ENCODE measurements around the gene TMEM167B. TPM values are rescaled to one million over a fixed set of nuclear protein-coding genes. Genes with fewer than 3 reads are reported as not detected.
"Not testable (repeated sequence)": the region's sequence is repeated elsewhere in the genome, so short reads cannot be mapped to it uniquely, and the experiment has no call there.

Gene TMEM167B
- total RNA-seq, 1 donor from 2014 or later: 22.1 TPM

DNA sequence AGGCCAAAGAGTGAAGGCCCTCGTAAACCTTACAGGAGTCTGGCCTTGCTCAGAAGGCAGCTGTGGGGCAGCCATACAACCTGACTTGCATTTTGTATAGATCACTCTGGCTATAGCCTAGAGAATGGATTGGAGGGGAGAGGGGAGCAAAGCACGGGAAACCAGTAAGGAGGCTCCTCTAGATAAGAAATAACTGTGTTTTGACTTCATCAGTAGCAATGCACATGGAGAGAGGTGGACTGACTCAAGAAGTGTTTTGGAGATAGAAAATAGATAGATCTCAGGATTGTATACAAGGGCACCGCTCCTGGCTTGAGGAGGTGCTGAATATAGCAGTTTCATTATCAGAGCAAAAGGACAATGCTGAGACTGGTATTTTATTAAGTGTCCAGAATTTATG is 49.8 kb downstream of the TMEM167B start:
- H4K20me1 ChIP-seq (ENCODE audit: low read depth): no peaks in the 10 kb centered on the region
- H3K9me3 ChIP-seq (ENCODE audit: low read depth): no peaks in the 10 kb centered on the region
- H3K4me3 ChIP-seq: no peak overlapping the region
- no peak for DNase-seq (ENCODE audit: low spot score)
- no peaks in the 10 kb centered on the region for H3K27me3 ChIP-seq
- no peak overlapping the region for H3K27ac ChIP-seq
- no peaks in the 10 kb centered on the region for H3K9me3 Mint-ChIP-seq
- H3K4me1 Mint-ChIP-seq: peaks cover 4% of the 10 kb centered on the region
- H2AFZ ChIP-seq (replicated peaks): no peak overlapping the region
- H3K27ac Mint-ChIP-seq: no peak overlapping the region
- H3K4me3 Mint-ChIP-seq: no peak overlapping the region
- peaks cover 2% of the 10 kb centered on the region for H3K27me3 Mint-ChIP-seq (ENCODE audit: insufficient read depth, low read depth)
- H3K79me2 ChIP-seq (ENCODE audit: low read depth): no peaks in the 10 kb centered on the region
- peaks cover 6% of the 10 kb centered on the region for H3K4me1 ChIP-seq
- TF ChIP-seq EZH2phosphoT487 (IDR thresholded peaks at IDR 0.05) (no peak), EZH2 (IDR thresholded peaks at IDR 0.05) (no peak)
- TF ChIP-seq, protein P1, sequence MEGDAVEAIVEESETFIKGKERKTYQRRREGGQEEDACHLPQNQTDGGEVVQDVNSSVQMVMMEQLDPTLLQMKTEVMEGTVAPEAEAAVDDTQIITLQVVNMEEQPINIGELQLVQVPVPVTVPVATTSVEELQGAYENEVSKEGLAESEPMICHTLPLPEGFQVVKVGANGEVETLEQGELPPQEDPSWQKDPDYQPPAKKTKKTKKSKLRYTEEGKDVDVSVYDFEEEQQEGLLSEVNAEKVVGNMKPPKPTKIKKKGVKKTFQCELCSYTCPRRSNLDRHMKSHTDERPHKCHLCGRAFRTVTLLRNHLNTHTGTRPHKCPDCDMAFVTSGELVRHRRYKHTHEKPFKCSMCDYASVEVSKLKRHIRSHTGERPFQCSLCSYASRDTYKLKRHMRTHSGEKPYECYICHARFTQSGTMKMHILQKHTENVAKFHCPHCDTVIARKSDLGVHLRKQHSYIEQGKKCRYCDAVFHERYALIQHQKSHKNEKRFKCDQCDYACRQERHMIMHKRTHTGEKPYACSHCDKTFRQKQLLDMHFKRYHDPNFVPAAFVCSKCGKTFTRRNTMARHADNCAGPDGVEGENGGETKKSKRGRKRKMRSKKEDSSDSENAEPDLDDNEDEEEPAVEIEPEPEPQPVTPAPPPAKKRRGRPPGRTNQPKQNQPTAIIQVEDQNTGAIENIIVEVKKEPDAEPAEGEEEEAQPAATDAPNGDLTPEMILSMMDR (IDR thresholded peaks at IDR 0.05): no peak
- H3K36me3 Mint-ChIP-seq: no peaks in the 10 kb centered on the region
- no peaks in the 10 kb centered on the region for H3K36me3 ChIP-seq
- no peaks in the 10 kb centered on the region for H3F3A ChIP-seq (ENCODE audit: low read depth)
- H3K4me2 ChIP-seq: no peak overlapping the region
- no peak overlapping the region for H3K9ac ChIP-seq

DNA sequence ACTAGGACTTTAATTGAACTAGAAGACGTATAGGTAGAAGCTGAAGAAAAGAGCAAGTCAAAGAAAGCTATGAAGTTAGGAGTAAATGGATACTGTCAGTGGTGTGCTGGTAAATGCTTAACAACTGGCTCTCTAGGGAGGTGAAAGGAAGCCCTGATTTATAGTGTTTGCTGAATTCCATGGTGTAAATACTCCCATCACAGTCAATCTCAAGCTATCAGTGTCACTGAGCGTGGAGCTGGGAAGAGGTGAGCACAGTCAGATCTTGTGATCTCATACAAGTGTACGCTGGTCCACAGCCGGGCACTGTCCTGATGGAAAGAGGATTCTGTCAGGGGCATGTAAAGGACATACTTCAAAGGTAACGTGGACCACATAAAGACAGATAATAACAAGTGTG is 51.7 kb downstream of the TMEM167B start:
- H3K9me3 ChIP-seq (ENCODE audit: low read depth): no peaks in the 10 kb centered on the region
- H3K36me3 ChIP-seq: no peaks in the 10 kb centered on the region
- H3K4me2 ChIP-seq: no peak overlapping the region
- H3K27ac Mint-ChIP-seq: peak overlapping the region; percentile 64
- H3K4me3 Mint-ChIP-seq: no peak overlapping the region
- DNase-seq (ENCODE audit: low spot score): no peak
- no peak overlapping the region for H3K4me3 ChIP-seq
- no peaks in the 10 kb centered on the region for H3K9me3 Mint-ChIP-seq
- H3K9ac ChIP-seq: no peak overlapping the region
- H3K27me3 ChIP-seq: no peaks in the 10 kb centered on the region
- TF ChIP-seq, protein P1 (IDR thresholded peaks at IDR 0.05): no peak
- TF ChIP-seq EZH2 (IDR thresholded peaks at IDR 0.05): no peak
- no peaks in the 10 kb centered on the region for H3K4me1 ChIP-seq
- no peaks in the 10 kb centered on the region for H3K79me2 ChIP-seq (ENCODE audit: low read depth)
- no peaks in the 10 kb centered on the region for H3K27me3 Mint-ChIP-seq (ENCODE audit: insufficient read depth, low read depth)
- H3F3A ChIP-seq (ENCODE audit: low read depth): no peaks in the 10 kb centered on the region
- H3K4me1 Mint-ChIP-seq: peaks cover 2% of the 10 kb centered on the region
- H2AFZ ChIP-seq (replicated peaks): no peak overlapping the region
- H3K27ac ChIP-seq: no peak overlapping the region
- no peaks in the 10 kb centered on the region for H4K20me1 ChIP-seq (ENCODE audit: low read depth)
- H3K36me3 Mint-ChIP-seq: no peaks in the 10 kb centered on the region

DNA sequence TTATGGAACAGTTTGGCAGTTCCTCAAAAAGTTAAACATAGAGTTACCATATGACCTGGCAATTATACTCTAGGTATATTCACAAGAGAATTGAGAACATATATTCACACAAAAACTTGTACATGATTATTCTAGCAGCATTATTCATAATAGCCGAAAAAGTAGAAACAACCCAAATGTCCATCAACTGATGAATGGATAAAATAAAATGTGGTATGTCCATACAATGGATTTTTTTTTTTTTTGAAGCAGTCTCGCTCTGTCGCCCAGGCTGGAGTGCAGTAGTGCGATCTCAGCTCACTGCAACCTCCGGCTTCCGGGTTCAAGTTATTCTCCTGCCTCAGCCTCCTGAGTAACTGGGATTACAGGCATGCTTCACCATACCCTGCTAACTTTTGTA is 52.2 kb downstream of the TMEM167B start:
- H3K36me3 Mint-ChIP-seq; H3K9me3 Mint-ChIP-seq; H3K4me3 ChIP-seq; H3K9me3 ChIP-seq (ENCODE audit: low read depth); H4K20me1 ChIP-seq (ENCODE audit: low read depth); H2AFZ ChIP-seq (replicated peaks); H3K4me3 Mint-ChIP-seq; H3K27ac ChIP-seq; H3F3A ChIP-seq (ENCODE audit: low read depth); H3K79me2 ChIP-seq (ENCODE audit: low read depth); H3K9ac ChIP-seq; H3K27me3 ChIP-seq; DNase-seq (ENCODE audit: low spot score); H3K4me2 ChIP-seq; H3K36me3 ChIP-seq; H3K27me3 Mint-ChIP-seq (ENCODE audit: insufficient read depth, low read depth); H3K4me1 ChIP-seq; H3K4me1 Mint-ChIP-seq: not testable (repeated sequence)
- peak overlapping the region; percentile 64 for H3K27ac Mint-ChIP-seq

Small RNAs within 50 kb of the gene (small RNA-seq; reads per million reads assigned to genes)
- not detected for gene AL356488.2

Other genes with a start within 250 kb of the TMEM167B start
- not detected in 2 replicates for gene AKNAD1, start 233.7 kb upstream of the TMEM167B start, total RNA-seq (ENCODE audit: low replicate concordance)
- gene GPSM2, start 213.8 kb upstream of the TMEM167B start, total RNA-seq (ENCODE audit: low replicate concordance): 25.7 and 35.4 TPM in 2 replicates
- gene CLCC1, start 127.3 kb upstream of the TMEM167B start, total RNA-seq (ENCODE audit: low replicate concordance): 19.8 and 23.3 TPM in 2 replicates
- gene WDR47, start 48.7 kb upstream of the TMEM167B start, total RNA-seq (ENCODE audit: low replicate concordance): 8.2 and 17.3 TPM in 2 replicates
- 26.9 and 48.4 TPM in 2 replicates for gene TAF13, start 14.8 kb upstream of the TMEM167B start, total RNA-seq (ENCODE audit: low replicate concordance)
- 1.5 and 2.0 TPM in 2 replicates for gene ELAPOR1, start 23.4 kb downstream of the TMEM167B start, total RNA-seq (ENCODE audit: low replicate concordance)
- gene SARS1, start 123.2 kb downstream of the TMEM167B start, total RNA-seq (ENCODE audit: low replicate concordance): 118 and 128 TPM in 2 replicates
- gene CELSR2, start 158.8 kb downstream of the TMEM167B start, total RNA-seq (ENCODE audit: low replicate concordance): 11.1 and 26.5 TPM in 2 replicates
- 78.1 and 134 TPM in 2 replicates for gene PSRC1, start 192.4 kb downstream of the TMEM167B start, total RNA-seq (ENCODE audit: low replicate concordance)
- gene MYBPHL, start 216.2 kb downstream of the TMEM167B start, total RNA-seq (ENCODE audit: low replicate concordance): not detected in 2 replicates